Activated naive CD8-positive, alpha-beta T cell treated with anti-CD3 and anti-CD28 coated beads, Interleukin-2, amount 50 U/mL, for 24 hours (primary cell): Measurements from ENCODE around the gene TRIM38.
A peak's percentile ranks its signal among the peaks of the same experiment; 100 is the strongest.
"Not testable (repeated sequence)": the region's sequence is repeated elsewhere in the genome, so short reads cannot be mapped to it uniquely, and the experiment has no call there.

Source experiments
- ATAC-seq: fragments of 150-1000 bp; cut with Tn5 transposase; one replicate; pipeline ENCODE4 v1.10.0; 2021
- DNase-seq: peaks from one replicate; pipeline ENCODE4 v3.0.0; 2021
- H3K27ac Mint-ChIP-seq: one replicate; pipeline ENCODE4 v1.8.0; 2021; ENCODE audit warnings: mild to moderate bottlenecking, mixed read lengths
- H3K27me3 Mint-ChIP-seq: one replicate; pipeline ENCODE4 v1.8.0; 2021; ENCODE audit warnings: mixed read lengths
- H3K36me3 Mint-ChIP-seq: one replicate; pipeline ENCODE4 v1.8.0; 2021; ENCODE audit warnings: low read depth, mixed read lengths
- H3K4me1 Mint-ChIP-seq: one replicate; pipeline ENCODE4 v1.8.0; 2021; ENCODE audit warnings: mixed read lengths
- H3K4me3 Mint-ChIP-seq: one replicate; pipeline ENCODE4 v1.8.0; 2021; ENCODE audit warnings: mild to moderate bottlenecking, moderate library complexity, mixed read lengths
- H3K9me3 Mint-ChIP-seq: one replicate; pipeline ENCODE4 v1.8.0; 2021; ENCODE audit warnings: mixed read lengths

TRIM38 gene

GRCh38 chr6:25962149-25963127 is at the start of gene TRIM38:
Gene TRIM38 (plus strand): TSS chr6:25962802. CDS start chr6:25966523, 3,721 bp downstream.
- H3K9me3 Mint-ChIP-seq: peaks cover 28% of the 10 kb centered on the region

DNA sequence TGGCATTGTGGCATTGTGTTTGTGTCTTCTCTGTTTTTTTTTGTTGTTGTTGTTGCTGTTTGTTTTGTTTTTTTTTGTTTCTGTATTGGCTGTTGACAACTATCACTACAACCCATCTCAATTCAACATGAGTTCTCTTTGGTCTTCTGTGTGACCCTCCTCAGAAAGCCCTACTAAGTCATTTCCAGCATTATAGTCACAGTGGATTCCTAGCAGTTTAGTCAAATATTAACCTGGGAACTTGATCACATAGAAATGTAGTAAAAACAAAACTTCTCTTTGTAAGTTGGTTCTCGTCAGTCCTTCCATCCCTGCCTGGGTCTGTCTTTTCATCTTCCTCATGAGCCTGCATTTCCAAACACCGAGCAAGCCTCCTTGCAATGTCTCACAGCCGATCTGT is 48.9 kb upstream of the TRIM38 start:
- ATAC-seq (no peak), DNase-seq (no peak)
- no peaks in the 10 kb centered on the region for H3K36me3 Mint-ChIP-seq
- no peak overlapping the region for H3K4me3 Mint-ChIP-seq
- peaks cover 13% of the 10 kb centered on the region for H3K4me1 Mint-ChIP-seq
- H3K27ac Mint-ChIP-seq: no peak overlapping the region
- H3K9me3 Mint-ChIP-seq: peaks cover 4% of the 10 kb centered on the region
- H3K27me3 Mint-ChIP-seq: peaks cover 4% of the 10 kb centered on the region

More at GRCh38 chr6:25962149-25963127, at the start of gene TRIM38:
- Mint-ChIP-seq H3K27ac (peak within 1 kb of the TSS; percentile 97), H3K27me3 (no peaks in the 10 kb centered on the region), H3K4me1 (peaks cover 87% of the 10 kb centered on the region), H3K36me3 (peaks cover 46% of the 10 kb centered on the region), H3K4me3 (peak within 1 kb of the TSS; percentile 92)
- DNase-seq: peak; percentile 70
- ATAC-seq: peak; percentile 84

DNA sequence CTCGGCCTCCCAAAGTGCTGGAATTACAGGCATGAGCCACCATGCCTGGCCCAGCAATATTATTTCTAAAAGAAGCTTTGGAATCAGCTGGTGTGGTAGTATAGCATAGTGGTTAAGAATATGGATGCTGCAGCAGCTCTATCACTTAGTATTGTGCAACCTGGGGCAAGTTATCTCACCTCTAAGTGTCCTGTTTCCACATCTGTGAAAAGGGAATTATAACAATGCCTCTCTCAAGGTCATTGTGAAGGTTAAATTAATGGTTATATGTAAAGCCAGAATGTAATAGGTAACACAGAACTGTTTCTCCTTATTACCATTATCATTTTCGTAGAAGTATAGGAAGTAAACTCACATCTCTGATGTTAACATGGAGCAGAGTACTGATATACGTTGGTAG is 46.3 kb upstream of the TRIM38 start:
- no peak overlapping the region for H3K4me3 Mint-ChIP-seq
- peaks cover 16% of the 10 kb centered on the region for H3K4me1 Mint-ChIP-seq
- H3K27me3 Mint-ChIP-seq: peaks cover 4% of the 10 kb centered on the region
- peaks cover 4% of the 10 kb centered on the region for H3K9me3 Mint-ChIP-seq
- no peaks in the 10 kb centered on the region for H3K36me3 Mint-ChIP-seq
- no peak overlapping the region for H3K27ac Mint-ChIP-seq
- ATAC-seq (no peak), DNase-seq (no peak)

DNA sequence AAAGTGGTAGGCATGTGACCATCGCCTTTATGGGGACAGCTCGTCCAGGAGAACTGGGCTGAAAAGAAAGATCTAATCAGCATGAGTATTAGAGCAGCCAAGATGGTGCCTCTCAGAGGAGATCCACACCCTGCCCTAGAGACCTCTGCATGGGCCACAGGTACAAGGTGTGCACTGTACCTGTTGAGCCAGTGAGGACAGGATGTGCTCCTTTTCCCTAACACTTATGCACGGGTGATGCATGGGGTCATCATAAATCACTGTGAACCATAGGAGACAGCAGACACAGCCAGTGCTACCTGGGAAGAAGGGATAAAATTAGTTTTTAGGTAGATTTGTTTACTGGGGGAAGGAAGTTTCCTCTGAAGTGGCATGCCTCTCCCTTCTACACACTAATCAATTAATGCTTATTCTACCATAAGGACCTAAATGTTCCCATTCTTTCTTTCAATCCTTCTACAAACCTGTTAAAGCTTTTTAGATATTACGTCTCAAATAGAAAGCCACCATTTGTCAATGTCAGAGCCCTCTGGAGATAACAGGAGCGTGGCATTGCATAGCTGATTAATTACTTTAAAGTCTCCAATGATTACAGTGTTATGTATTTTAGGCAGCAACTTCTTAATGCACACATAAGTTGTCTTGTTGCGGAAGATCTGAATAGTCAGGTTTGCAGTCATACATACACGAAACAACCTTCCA is 45.7 kb upstream of the TRIM38 start:
- H3K4me1 Mint-ChIP-seq: peaks cover 14% of the 10 kb centered on the region
- H3K4me3 Mint-ChIP-seq: no peak overlapping the region
- peaks cover 2% of the 10 kb centered on the region for H3K27me3 Mint-ChIP-seq
- ATAC-seq (no peak), DNase-seq (no peak)
- H3K9me3 Mint-ChIP-seq: peaks cover 4% of the 10 kb centered on the region
- no peak overlapping the region for H3K27ac Mint-ChIP-seq
- H3K36me3 Mint-ChIP-seq: no peaks in the 10 kb centered on the region

DNA sequence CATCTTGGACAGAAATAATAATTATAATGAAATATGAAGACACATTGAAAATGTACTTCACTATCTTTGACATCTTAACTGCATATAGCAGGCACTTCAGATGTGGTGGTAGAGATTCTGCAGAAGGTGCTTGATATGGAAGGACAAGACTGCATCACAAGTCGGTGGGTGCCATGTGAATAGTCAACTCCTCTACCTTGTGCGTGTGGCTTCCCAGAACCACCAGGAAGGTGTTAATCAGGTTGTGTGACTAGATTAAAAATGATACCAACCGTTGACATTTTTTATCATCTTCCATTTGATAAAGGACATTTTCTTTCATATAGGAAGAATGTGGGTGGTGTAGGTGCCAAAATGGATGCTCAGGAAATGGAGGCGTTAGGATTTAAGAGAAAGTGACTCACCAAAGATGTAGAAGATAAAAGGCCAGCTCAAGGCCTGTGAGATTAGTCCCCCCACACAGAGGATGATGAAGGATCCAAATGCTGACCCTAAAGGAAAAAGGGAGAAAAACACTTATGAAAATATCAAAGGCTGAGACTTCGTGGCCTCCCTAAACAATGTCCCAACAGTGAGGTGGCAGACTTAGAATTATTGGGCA is 44.4 kb upstream of the TRIM38 start:
- Mint-ChIP-seq H3K4me1 (peaks cover 14% of the 10 kb centered on the region), H3K4me3 (no peak overlapping the region), H3K9me3 (peaks cover 4% of the 10 kb centered on the region), H3K27ac (peak overlapping the region; percentile 53), H3K27me3 (peaks cover under 1% of the 10 kb centered on the region), H3K36me3 (no peaks in the 10 kb centered on the region)
- DNase-seq (peak; percentile 9), ATAC-seq (peak; percentile 80)

GRCh38 chr6:25919657-25920056 is 42.9 kb upstream of the TRIM38 start:
- no peaks in the 10 kb centered on the region for H3K36me3 Mint-ChIP-seq
- no peaks in the 10 kb centered on the region for H3K27me3 Mint-ChIP-seq
- no peak overlapping the region for H3K27ac Mint-ChIP-seq
- H3K9me3 Mint-ChIP-seq: peaks cover 4% of the 10 kb centered on the region
- H3K4me1 Mint-ChIP-seq: peaks cover 14% of the 10 kb centered on the region
- H3K4me3 Mint-ChIP-seq: no peak overlapping the region
- no peak for ATAC-seq
- DNase-seq: no peak

DNA sequence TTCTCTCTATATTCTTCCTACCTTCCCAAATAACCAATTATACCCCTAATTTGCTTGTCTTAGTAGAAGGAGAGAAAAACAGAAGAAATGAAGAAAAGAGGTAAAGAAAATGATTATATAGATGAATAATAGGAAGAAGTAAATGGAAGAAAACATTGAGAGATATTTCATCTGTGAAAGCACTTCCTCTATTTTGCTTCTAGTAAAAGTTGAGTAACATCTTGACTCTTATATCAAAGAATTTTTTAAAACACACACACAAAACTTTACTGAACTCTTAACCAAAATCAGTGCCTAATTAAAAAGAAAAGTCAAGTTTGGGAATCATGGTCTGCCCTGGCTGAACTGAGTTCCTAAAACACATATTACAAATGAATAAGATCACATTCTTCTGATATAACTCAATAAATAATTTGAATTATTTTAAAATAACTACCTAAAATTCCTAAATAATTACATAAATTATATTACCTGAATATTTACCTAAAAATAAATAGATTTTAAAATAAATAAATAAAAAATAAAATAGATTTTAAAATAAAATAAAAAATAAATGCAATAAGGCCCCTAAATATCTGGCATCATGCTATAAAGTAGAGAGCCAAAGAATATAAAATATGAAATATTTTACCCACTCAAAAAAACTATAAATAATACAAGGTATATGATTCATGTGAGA is 40.9 kb upstream of the TRIM38 start:
- no peak overlapping the region for H3K27ac Mint-ChIP-seq
- DNase-seq: no peak
- H3K36me3 Mint-ChIP-seq: no peaks in the 10 kb centered on the region
- peaks cover 14% of the 10 kb centered on the region for H3K4me1 Mint-ChIP-seq
- no peaks in the 10 kb centered on the region for H3K27me3 Mint-ChIP-seq
- H3K9me3 Mint-ChIP-seq: peaks cover 4% of the 10 kb centered on the region
- no peak overlapping the region for H3K4me3 Mint-ChIP-seq
- no peak for ATAC-seq

DNA sequence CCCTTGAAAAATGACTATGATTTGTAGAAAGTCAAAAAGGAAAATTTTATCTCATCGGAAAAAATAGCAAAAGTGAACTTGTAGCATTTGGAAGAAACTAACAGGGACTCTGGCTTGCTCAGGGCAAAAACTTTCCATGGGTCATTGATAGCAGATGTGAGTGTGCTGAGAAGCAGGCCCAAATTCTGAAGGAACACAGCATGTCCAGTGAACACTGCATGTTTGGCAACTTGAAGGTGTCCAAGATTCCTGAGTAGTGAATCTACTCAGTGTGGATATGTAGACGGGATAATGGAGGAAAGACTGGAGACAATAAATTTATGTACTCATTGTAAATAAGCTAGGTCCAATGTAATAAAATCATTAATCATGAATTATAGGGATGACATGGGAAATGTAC is 40.3 kb upstream of the TRIM38 start:
- Mint-ChIP-seq H3K4me1 (peaks cover 14% of the 10 kb centered on the region), H3K27me3 (no peaks in the 10 kb centered on the region), H3K36me3 (no peaks in the 10 kb centered on the region), H3K27ac (no peak overlapping the region), H3K4me3 (no peak overlapping the region), H3K9me3 (peaks cover 4% of the 10 kb centered on the region)
- ATAC-seq (no peak), DNase-seq (no peak)

DNA sequence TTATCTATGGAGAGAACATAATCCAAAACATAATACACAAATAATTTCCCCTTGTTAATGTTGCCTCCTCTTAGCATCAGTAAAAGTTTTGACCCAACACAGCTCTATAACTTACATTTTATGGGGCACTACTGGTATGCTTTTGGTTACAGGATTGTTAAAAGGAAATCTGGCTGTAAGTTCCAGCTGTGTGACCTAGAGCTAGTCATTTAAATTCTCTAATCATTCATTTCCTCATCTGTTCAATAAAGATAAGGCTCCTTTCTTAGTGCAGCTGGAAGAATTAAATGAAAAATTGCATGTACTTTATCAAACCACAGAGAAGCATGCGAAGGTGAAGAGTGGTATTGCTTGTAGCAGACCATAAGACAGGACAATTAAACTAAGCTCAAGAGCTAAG is 36.7 kb upstream of the TRIM38 start:
- no peak for ATAC-seq
- Mint-ChIP-seq H3K36me3 (no peaks in the 10 kb centered on the region), H3K27ac (no peak overlapping the region), H3K9me3 (no peaks in the 10 kb centered on the region), H3K27me3 (peaks cover 1% of the 10 kb centered on the region), H3K4me3 (no peak overlapping the region), H3K4me1 (no peaks in the 10 kb centered on the region)
- DNase-seq: no peak

- no peak for ATAC-seq
Measured at GRCh38 chr6:25927178-25927577, 35.4 kb upstream of the TRIM38 start.

GRCh38 chr6:25927756-25928216 is 34.8 kb upstream of the TRIM38 start:
- no peaks in the 10 kb centered on the region for H3K4me1 Mint-ChIP-seq
- ATAC-seq (no peak), DNase-seq (no peak)
- peaks cover 1% of the 10 kb centered on the region for H3K27me3 Mint-ChIP-seq
- H3K9me3 Mint-ChIP-seq: no peaks in the 10 kb centered on the region
- no peak overlapping the region for H3K4me3 Mint-ChIP-seq
- no peaks in the 10 kb centered on the region for H3K36me3 Mint-ChIP-seq
- no peak overlapping the region for H3K27ac Mint-ChIP-seq

More at GRCh38 chr6:25927178-25927577, 35.4 kb upstream of the TRIM38 start:
- H3K27me3 Mint-ChIP-seq: peaks cover 1% of the 10 kb centered on the region
- H3K27ac Mint-ChIP-seq: no peak overlapping the region
- H3K9me3 Mint-ChIP-seq: no peaks in the 10 kb centered on the region
- no peaks in the 10 kb centered on the region for H3K4me1 Mint-ChIP-seq
- DNase-seq: no peak
- H3K36me3 Mint-ChIP-seq: no peaks in the 10 kb centered on the region
- H3K4me3 Mint-ChIP-seq: no peak overlapping the region

DNA sequence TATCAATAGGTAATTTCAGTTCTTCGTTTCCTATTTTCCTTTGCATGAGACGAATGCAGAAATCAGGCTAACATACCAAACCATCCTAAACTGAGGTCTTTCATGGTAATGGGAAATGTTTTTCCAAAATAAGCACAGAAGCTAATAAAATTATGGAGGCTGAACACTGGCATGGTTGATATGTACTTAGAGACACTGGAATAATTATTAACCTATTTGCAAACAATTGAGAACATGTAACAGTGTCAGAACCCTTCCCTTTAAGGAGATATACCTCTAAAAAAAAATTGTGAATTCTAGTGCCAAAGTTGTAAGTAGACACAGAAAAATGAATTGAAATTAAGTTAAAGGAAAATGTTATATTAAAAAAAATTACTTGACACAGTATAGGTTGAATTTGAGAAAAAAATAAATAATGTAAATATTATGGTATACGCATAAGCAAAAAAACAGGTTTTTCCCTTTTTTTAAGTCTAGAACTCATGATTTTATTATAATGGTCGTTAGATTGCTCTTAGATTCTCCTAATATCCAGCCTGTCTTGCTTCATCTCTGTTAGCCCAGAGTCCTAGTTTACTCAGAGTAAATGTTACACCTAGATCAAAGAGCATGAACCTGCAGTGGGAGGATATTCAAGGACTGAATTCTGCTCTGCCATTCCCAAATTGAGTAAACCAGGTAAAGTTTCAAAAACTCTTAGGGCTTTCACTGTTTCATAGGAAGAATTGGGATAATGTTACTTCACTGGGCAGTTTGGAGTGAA is 33.9 kb upstream of the TRIM38 start:
- no peaks in the 10 kb centered on the region for H3K36me3 Mint-ChIP-seq
- DNase-seq (no peak), ATAC-seq (no peak)
- H3K4me3 Mint-ChIP-seq: no peak overlapping the region
- H3K4me1 Mint-ChIP-seq: no peaks in the 10 kb centered on the region
- no peak overlapping the region for H3K27ac Mint-ChIP-seq
- H3K9me3 Mint-ChIP-seq: no peaks in the 10 kb centered on the region
- H3K27me3 Mint-ChIP-seq: peaks cover 1% of the 10 kb centered on the region

DNA sequence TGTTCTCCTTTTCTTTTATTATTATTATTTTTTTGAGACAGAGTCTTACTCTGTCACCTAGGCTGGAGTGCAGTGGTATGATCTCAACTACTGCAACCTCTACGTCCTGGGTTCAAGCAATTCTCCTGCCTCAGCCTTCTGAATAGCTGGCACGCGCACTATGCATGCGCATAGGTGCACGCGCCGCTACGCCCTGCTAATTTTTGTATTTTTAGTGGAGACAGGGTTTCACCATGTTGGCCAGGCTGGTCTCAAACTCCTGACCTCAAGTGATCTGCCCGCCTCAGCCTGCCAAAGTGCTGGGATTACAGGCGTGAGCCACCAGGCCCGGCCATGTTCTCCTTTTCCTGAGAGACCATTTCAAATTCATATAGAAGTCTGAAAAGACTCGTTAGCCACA is 32.8 kb upstream of the TRIM38 start:
- not testable (repeated sequence) for H3K27me3 Mint-ChIP-seq, H3K9me3 Mint-ChIP-seq

More for the DNA sequence above, 32.8 kb upstream of the TRIM38 start:
- H3K4me3 Mint-ChIP-seq, ATAC-seq, H3K4me1 Mint-ChIP-seq, H3K36me3 Mint-ChIP-seq, H3K27ac Mint-ChIP-seq, DNase-seq: not testable (repeated sequence)
